Smooth muscle cell (in vitro differentiated cells): ENCODE measurements around the gene ALDH7A1. TPM values are rescaled to one million over a fixed set of nuclear protein-coding genes. Genes with fewer than 3 reads are reported as not detected.

Experiments
- polyA plus RNA-seq: library from polyadenylated mRNA; unstranded; fragments of >200 nt; fragmentation: Nextera tagmentation; extraction: Ambion mirVana; gene quantifications from 2 replicates; pipeline ENCODE4 v1.2.1, GENCODE V29; 2016
- small RNA-seq: library from RNA; depleted of rRNA; stranded (forward); fragments of <200 nt; gene quantifications from one replicate; pipeline ENCODE3, GENCODE V24; 2014
- total RNA-seq: library from RNA; depleted of rRNA; stranded (reverse); fragments of >200 nt; gene quantifications from 2 replicates; pipeline ENCODE4 v1.2.3, GENCODE V29; 2014

ALDH7A1 gene
- total and polyA plus RNA-seq, 2 experiments from 2014 or later: 26.5 to 55.3 TPM

Small RNA genes within 50 kb of the gene (small RNA-seq; reads per million reads assigned to genes)
- gene RNU6-290P: not detected

Other genes starting within 250 kb of the ALDH7A1 start
- 27.3 and 33.1 TPM in 2 replicates for gene GRAMD2B, start 171.8 kb downstream of the ALDH7A1 start, total RNA-seq
- 8.7 and 28.9 TPM in 2 replicates for gene GRAMD2B, start 171.8 kb downstream of the ALDH7A1 start, polyA plus RNA-seq
- 34.4 and 61.3 TPM in 2 replicates for gene PHAX, start 5.7 kb upstream of the ALDH7A1 start, total RNA-seq
- 45.4 and 58.2 TPM in 2 replicates for gene PHAX, start 5.7 kb upstream of the ALDH7A1 start, polyA plus RNA-seq
- gene LMNB1, start 181.9 kb upstream of the ALDH7A1 start, total RNA-seq: 27.7 and 32.5 TPM in 2 replicates
- gene LMNB1, start 181.9 kb upstream of the ALDH7A1 start, polyA plus RNA-seq: 6.4 and 8.4 TPM in 2 replicates